G401.6 (cell line): ENCODE measurements around the gene MYEF2.

Source experiments
- FAIRE-seq: peaks from 2 replicates; lab custom pipeline; 2012; peaks lifted over from hg19 to GRCh38; lab: Jason Lieb, UNC

Gene MYEF2

DNA sequence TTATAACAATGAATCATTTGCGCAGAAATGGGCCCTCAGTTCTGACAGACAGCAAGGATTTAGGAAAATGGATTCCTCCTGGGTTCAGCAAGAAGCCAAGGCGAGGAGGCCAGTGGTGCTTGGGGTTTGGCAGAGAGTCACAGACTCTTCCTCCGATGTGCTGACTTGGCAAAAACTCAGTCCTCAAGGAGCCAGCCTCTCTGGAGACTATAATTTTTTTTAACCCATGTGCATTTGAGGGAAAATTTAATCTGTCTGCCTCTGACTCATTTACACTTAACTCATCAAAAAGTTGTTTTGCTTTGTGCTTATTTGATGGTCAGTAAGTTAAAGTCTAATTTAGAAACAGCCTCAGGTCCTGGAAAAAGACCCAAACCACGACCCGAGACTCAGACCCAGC lies 91.5 kb downstream of the MYEF2 start:
- FAIRE-seq: no peak

DNA sequence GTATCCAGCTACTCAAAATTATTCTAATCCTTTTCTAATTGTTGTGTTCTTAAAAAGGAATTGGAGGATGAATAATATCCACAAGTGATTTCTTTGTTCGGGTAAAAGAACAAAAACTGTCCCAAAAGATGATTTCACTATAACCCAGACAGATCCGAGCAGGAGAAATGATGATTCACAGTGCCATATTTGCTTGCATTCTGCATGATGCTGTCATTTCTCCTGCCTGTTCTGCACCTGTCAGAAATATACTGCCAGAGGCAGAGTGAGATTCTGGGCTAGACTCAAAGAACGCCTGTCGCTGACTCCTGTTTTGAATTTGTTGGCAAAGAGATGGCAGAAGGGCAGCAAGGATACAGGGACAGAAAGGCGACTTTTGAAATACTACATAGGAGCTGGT lies 92.0 kb downstream of the MYEF2 start:
- no peak for FAIRE-seq

DNA sequence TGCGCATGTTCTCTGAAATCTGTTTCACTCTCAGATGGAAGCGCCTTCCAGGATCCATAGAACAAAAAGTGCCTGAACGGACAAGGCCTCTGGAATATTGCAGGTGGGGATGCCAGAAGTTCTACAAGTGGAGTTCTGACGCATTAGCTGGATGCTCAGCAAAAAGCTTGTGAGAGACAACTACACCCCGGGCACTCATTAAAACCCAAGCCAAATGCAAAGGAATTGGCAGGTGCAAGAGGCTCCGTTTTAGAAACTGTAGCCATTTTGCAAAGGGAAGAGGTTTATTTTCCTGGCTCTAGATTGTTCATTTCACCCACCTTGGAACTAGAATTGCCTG lies 92.5 kb downstream of the MYEF2 start:
- no peak for FAIRE-seq

DNA sequence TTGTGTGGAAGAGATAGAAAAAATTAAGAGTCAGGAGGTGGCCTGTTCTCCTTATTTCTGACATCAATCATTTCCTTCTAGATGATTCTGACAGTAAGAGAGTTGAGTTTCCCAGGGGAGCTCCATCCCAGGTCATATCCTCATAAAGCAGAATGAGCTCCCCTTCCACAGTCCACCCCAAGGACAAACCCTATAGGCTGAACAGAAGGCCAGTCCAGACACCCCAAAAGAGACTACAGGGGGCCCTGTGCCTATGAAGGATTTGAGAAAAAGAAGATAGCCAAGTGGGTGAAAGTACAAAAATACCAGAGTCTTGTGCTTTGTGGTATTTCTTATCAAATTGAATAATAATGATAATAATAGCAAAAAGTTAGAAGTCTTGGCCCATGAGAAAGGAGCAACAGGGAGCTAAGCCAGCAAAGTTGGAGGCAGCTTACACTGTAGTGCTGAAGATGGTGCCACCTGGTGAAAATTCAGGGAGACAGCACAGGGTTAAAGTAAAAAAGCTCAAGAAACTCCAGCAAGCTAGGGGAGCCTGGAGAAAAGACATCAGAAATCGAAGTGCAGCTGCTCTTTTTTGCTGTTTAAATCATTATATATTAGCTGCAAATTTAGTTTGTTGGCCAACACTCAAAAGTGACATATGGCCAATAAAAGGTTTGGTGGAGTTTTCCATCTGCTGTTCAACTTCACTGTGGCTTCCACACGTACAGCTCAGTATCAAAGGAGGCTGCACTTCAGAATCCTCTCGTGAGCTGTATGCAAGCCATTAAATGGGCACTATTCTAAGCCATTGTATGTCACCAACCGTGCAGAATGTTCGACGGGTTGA lies 93.1 kb downstream of the MYEF2 start:
- FAIRE-seq: no peak
